Measurements from ENCODE around the gene SMG7. TPM values are rescaled to one million over a fixed set of nuclear protein-coding genes. Genes with fewer than 3 reads are reported as not detected.

The SMG7 gene
- polyA plus RNA-seq, 2 of the 4 experiments (the other 2 are of a cell fraction) = 27.2 to 51.3 TPM

- 92% methylated on average over 5 of the region's 5 CpGs for WGBS (ENCODE audit: missing lambda C conversion rate)
These were observed 18.6 kb downstream of the SMG7 start for GRCh38 chr1:183490932-183491331.

GRCh38 chr1:183493540-183494245 is 21.4 kb downstream of the SMG7 start:
- no peak overlapping the region for H3K4me3 ChIP-seq

More at GRCh38 chr1:183490932-183491331, 18.6 kb downstream of the SMG7 start:
- TF ChIP-seq ESRRA (IDR thresholded peaks at IDR 0.05; ENCODE audit: borderline replicate concordance, low read length) = no peak
- TF ChIP-seq JUNB (IDR thresholded peaks at IDR 0.05) = no peak
- TF ChIP-seq FOSB (CRISPR knock-in tag; IDR thresholded peaks at IDR 0.05) = no peak
- TF ChIP-seq EP300 (IDR thresholded peaks at IDR 0.05) = no peak
- TF ChIP-seq RFX5 (IDR thresholded peaks at IDR 0.05) = no peak
- TF ChIP-seq TFCP2L1 (CRISPR knock-in tag; IDR thresholded peaks at IDR 0.05) = no peak
- no peak for TF ChIP-seq FOSL2 (IDR thresholded peaks at IDR 0.05)
- TF ChIP-seq FOSL2 (CRISPR knock-in tag; IDR thresholded peaks at IDR 0.05) = no peak
- Histone ChIP-seq H3K4me1 (peaks cover 15% of the 10 kb centered on the region), H3K9me3 (no peaks in the 10 kb centered on the region), H3K4me3 (no peak overlapping the region), H3K27ac (no peak overlapping the region), H3K4me2 (no peak overlapping the region)
- DNase-seq (ENCODE audit: low read depth in 1 of 2, low spot score in 1 of 2) (no peak), FAIRE-seq (no peak), ATAC-seq (no peak)
- ChIA-PET CTCF (interaction anchor here (1.3 to 1.4 kb wide), 2 partner anchors 20 to 27 kb away, joined by 3 read pairs; no protein-coding TSS in a partner anchor), POLR2A (no interaction called here)

GRCh38 chr1:183495420-183495819 is 23.1 kb downstream of the SMG7 start:
- ChIA-PET POLR2A (no interaction called here), CTCF (no interaction called here)
- TF ChIP-seq RNF2 (IDR thresholded peaks at IDR 0.05; ENCODE audit: borderline replicate concordance, low read depth) (no peak), CHD2 (IDR thresholded peaks at IDR 0.05; ENCODE audit: low read length, partially characterized antibody) (no peak)
- Histone ChIP-seq H3K4me1 (peaks cover 15% of the 10 kb centered on the region), H3K4me2 (no peak overlapping the region), H3K4me3 (no peak overlapping the region), H3K9me3 (no peaks in the 10 kb centered on the region), H3K27ac (no peak overlapping the region)
- no peak for FAIRE-seq
- WGBS (ENCODE audit: missing lambda C conversion rate) = 95% methylated on average over 11 of the region's 11 CpGs
- no peak for ATAC-seq
- DNase-seq (ENCODE audit: low read depth in 1 of 2, low spot score in 1 of 2) = no peak

More at GRCh38 chr1:183493540-183494245, 21.4 kb downstream of the SMG7 start:
- Histone ChIP-seq H3K4me2 (peak overlapping the region; percentile 60), H3K27ac (0 out of 6 replicates have a peak overlapping the region, but pooled peaks of 1 of the 2 experiments have one; percentile 25), H3K4me1 (peaks cover 15% of the 10 kb centered on the region), H3K9me3 (no peaks in the 10 kb centered on the region)
- DNase-seq (ENCODE audit: low read depth in 1 of 2, low spot score in 1 of 2) (no peak), FAIRE-seq (no peak), ATAC-seq (peak in 1 of 2 experiments; percentile 77; a peak in 4 of 6 replicates)
- 50% methylated on average over 12 of the region's 12 CpGs for WGBS (ENCODE audit: missing lambda C conversion rate)
- ChIA-PET POLR2A (no interaction called here), CTCF (interaction anchor here (0.7 to 1.6 kb wide), 3 partner anchors 16 to 414 kb away, joined by 3 read pairs; no protein-coding TSS in a partner anchor)
- TF ChIP-seq FOSL2 (IDR thresholded peaks at IDR 0.05) (no peak), FOSL2 (CRISPR knock-in tag; IDR thresholded peaks at IDR 0.05) (peak; percentile 71), ZSCAN20 (CRISPR knock-in tag; IDR thresholded peaks at IDR 0.05) (no peak), CEBPB (IDR thresholded peaks at IDR 0.05) (peak; percentile 48 to 74; a peak in 3 of 4 replicates), ZC3H11A (IDR thresholded peaks at IDR 0.05) (no peak), FOSB (CRISPR knock-in tag; IDR thresholded peaks at IDR 0.05) (no peak), EP300 (IDR thresholded peaks at IDR 0.05) (no peak), RFX5 (IDR thresholded peaks at IDR 0.05) (no peak), CHD4 (IDR thresholded peaks at IDR 0.05; ENCODE audit: borderline replicate concordance) (no peak)

- CTCF ChIA-PET = no interaction called here
These were observed 24.9 kb downstream of the SMG7 start for GRCh38 chr1:183497218-183497617.

More at GRCh38 chr1:183497218-183497617, 24.9 kb downstream of the SMG7 start:
- Histone ChIP-seq H3K4me3 (no peak overlapping the region), H3K27ac (no peak overlapping the region), H3K4me2 (no peak overlapping the region), H3K9me3 (no peaks in the 10 kb centered on the region), H3K4me1 (peaks cover 17% of the 10 kb centered on the region)
- FAIRE-seq (no peak), DNase-seq (ENCODE audit: low read depth in 1 of 2, low spot score in 1 of 2) (no peak), ATAC-seq (no peak)
- 96% methylated on average over 2 of the region's 2 CpGs for WGBS (ENCODE audit: missing lambda C conversion rate)
- POLR2A ChIA-PET = no interaction called here
- no peak for TF ChIP-seq RFX5 (IDR thresholded peaks at IDR 0.05)
- no peak for TF ChIP-seq ESRRA (IDR thresholded peaks at IDR 0.05; ENCODE audit: borderline replicate concordance, low read length)
- no peak for TF ChIP-seq EHF (CRISPR knock-in tag; IDR thresholded peaks at IDR 0.05)
- TF ChIP-seq REST (IDR thresholded peaks at IDR 0.05) = no peak
- no peak for TF ChIP-seq CHD4 (IDR thresholded peaks at IDR 0.05; ENCODE audit: borderline replicate concordance)
- no peak for TF ChIP-seq EHMT2 (IDR thresholded peaks at IDR 0.05; ENCODE audit: low read depth)
- TF ChIP-seq KDM1A (IDR thresholded peaks at IDR 0.05; ENCODE audit: low read depth) = no peak
- no peak for TF ChIP-seq HOXA7 (CRISPR knock-in tag; IDR thresholded peaks at IDR 0.05)
- TF ChIP-seq KDM5A (IDR thresholded peaks at IDR 0.05) = no peak
- TF ChIP-seq NFE2L2 (conservative IDR thresholded peaks at IDR 0.05; ENCODE audit: low read length) = no peak
- TF ChIP-seq FOSL2 (IDR thresholded peaks at IDR 0.05) = no peak
- TF ChIP-seq FOSL2 (CRISPR knock-in tag; IDR thresholded peaks at IDR 0.05) = no peak
